Measurements from ENCODE around the gene PRODH2. TPM values are rescaled to one million over a fixed set of nuclear protein-coding genes. Genes with fewer than 3 reads are reported as not detected.
"Not testable (repeated sequence)": the region's sequence is repeated elsewhere in the genome, so short reads cannot be mapped to it uniquely, and the experiment has no call there.

Gene PRODH2
- total RNA-seq, 2 experiments from 2014 or later = not detected

- Mint-ChIP-seq H3K4me3 (peak within 1 kb of the TSS; percentile 95), H3K27me3 (no peaks in the 10 kb centered on the region), H3K9me3 (no peaks in the 10 kb centered on the region), H3K27ac (peak within 1 kb of the TSS; percentile 88), H3K4me1 (peaks cover 22% of the 10 kb centered on the region), H3K36me3 (peaks cover 1% of the 10 kb centered on the region)
- DNase-seq = peak; percentile 99
- POLR2A ChIA-PET = interaction anchor here (0.7 to 1.2 kb wide), 2 partner anchors 13 to 278 kb away, joined by 3 read pairs; partner anchors contain the start of gene THAP8
- ATAC-seq (ENCODE audit: low read depth) = peak; percentile 92
Observed at GRCh38 chr19:35775298-35776101, 37.1 kb downstream of the PRODH2 start, which contains the start of gene ARHGAP33. ARHGAP33 (plus strand) TSS chr19:35775564; CDS start chr19:35775659, 95 bp downstream.

GRCh38 chr19:35775046-35775297 lies 37.7 kb downstream of the PRODH2 start:
- Mint-ChIP-seq H3K27me3 (no peaks in the 10 kb centered on the region), H3K36me3 (peaks cover 1% of the 10 kb centered on the region), H3K27ac (no peak overlapping the region), H3K4me3 (peak overlapping the region; percentile 74), H3K9me3 (no peaks in the 10 kb centered on the region), H3K4me1 (peaks cover 22% of the 10 kb centered on the region)
- DNase-seq (no peak), ATAC-seq (ENCODE audit: low read depth) (no peak)
- POLR2A ChIA-PET = interaction anchor here (0.7 kb wide), 2 partner anchors 13 to 502 kb away, joined by 3 to 4 read pairs; no protein-coding TSS in a partner anchor

- H3K36me3 Mint-ChIP-seq = peaks cover 1% of the 10 kb centered on the region
- DNase-seq = no peak
- no peak for ATAC-seq (ENCODE audit: low read depth)
Observed at GRCh38 chr19:35774274-35775045, 38.2 kb downstream of the PRODH2 start.

GRCh38 chr19:35773020-35773806 lies 39.4 kb downstream of the PRODH2 start:
- no peak for ATAC-seq (ENCODE audit: low read depth)

More at GRCh38 chr19:35774274-35775045, 38.2 kb downstream of the PRODH2 start:
- Mint-ChIP-seq H3K4me1 (peaks cover 22% of the 10 kb centered on the region), H3K27me3 (no peaks in the 10 kb centered on the region), H3K9me3 (no peaks in the 10 kb centered on the region), H3K27ac (no peak overlapping the region), H3K4me3 (peak overlapping the region; percentile 74)
- POLR2A ChIA-PET = interaction anchor here (0.7 to 1.2 kb wide), 4 partner anchors 12 to 502 kb away, joined by 3 to 4 read pairs (median 4); no protein-coding TSS in a partner anchor

GRCh38 chr19:35772362-35772761 lies 40.3 kb downstream of the PRODH2 start:
- peaks cover 20% of the 10 kb centered on the region for H3K4me1 Mint-ChIP-seq
- H3K27me3 Mint-ChIP-seq; H3K36me3 Mint-ChIP-seq; H3K9me3 Mint-ChIP-seq; H3K27ac Mint-ChIP-seq; H3K4me3 Mint-ChIP-seq; ATAC-seq (ENCODE audit: low read depth); DNase-seq; POLR2A ChIA-PET: not testable (repeated sequence)

More at GRCh38 chr19:35773020-35773806, 39.4 kb downstream of the PRODH2 start:
- no peak for DNase-seq
- H3K4me1 Mint-ChIP-seq = peaks cover 20% of the 10 kb centered on the region
- no peak overlapping the region for H3K4me3 Mint-ChIP-seq
- H3K27me3 Mint-ChIP-seq = no peaks in the 10 kb centered on the region
- POLR2A ChIA-PET = interaction anchor here (1.2 kb wide), 1 partner anchor 130 kb away, joined by 4 read pairs; no protein-coding TSS in a partner anchor
- peaks cover 7% of the 10 kb centered on the region for H3K36me3 Mint-ChIP-seq
- no peaks in the 10 kb centered on the region for H3K9me3 Mint-ChIP-seq
- H3K27ac Mint-ChIP-seq = no peak overlapping the region

GRCh38 chr19:35768082-35768421 lies 44.6 kb downstream of the PRODH2 start:
- no peaks in the 10 kb centered on the region for H3K9me3 Mint-ChIP-seq
- POLR2A ChIA-PET = interaction anchor here (1.1 to 2.6 kb wide), 2 partner anchors 20 to 23 kb away, joined by 4 to 5 read pairs; partner anchors contain the start of genes LIN37, PSENEN and U2AF1L4
- peaks cover 9% of the 10 kb centered on the region for H3K36me3 Mint-ChIP-seq
- peaks cover 3% of the 10 kb centered on the region for H3K4me1 Mint-ChIP-seq
- no peak for ATAC-seq (ENCODE audit: low read depth)
- H3K27ac Mint-ChIP-seq = no peak overlapping the region
- H3K27me3 Mint-ChIP-seq = no peaks in the 10 kb centered on the region
- H3K4me3 Mint-ChIP-seq = no peak overlapping the region
- no peak for DNase-seq

GRCh38 chr19:35767288-35768081 lies 45.2 kb downstream of the PRODH2 start:
- POLR2A ChIA-PET = interaction anchor here (1.1 to 2.6 kb wide), 3 partner anchors 10 to 22 kb away, joined by 4 to 5 read pairs (median 5); partner anchors contain the start of genes HSPB6, LIN37, PSENEN and U2AF1L4
- ATAC-seq (ENCODE audit: low read depth) = no peak
- Mint-ChIP-seq H3K4me3 (no peak overlapping the region), H3K27ac (no peak overlapping the region), H3K9me3 (no peaks in the 10 kb centered on the region), H3K36me3 (peaks cover 9% of the 10 kb centered on the region), H3K27me3 (no peaks in the 10 kb centered on the region), H3K4me1 (peaks cover 3% of the 10 kb centered on the region)
- DNase-seq = no peak

GRCh38 chr19:35766571-35767104 lies 46.0 kb downstream of the PRODH2 start:
- ATAC-seq (ENCODE audit: low read depth) (peak; percentile 26), DNase-seq (no peak)
- POLR2A ChIA-PET = interaction anchor here (1.1 to 2.6 kb wide), 2 partner anchors 9 to 19 kb away, joined by 5 read pairs; partner anchors contain the start of genes HSPB6 and LIN37
- Mint-ChIP-seq H3K9me3 (no peaks in the 10 kb centered on the region), H3K27ac (no peak overlapping the region), H3K27me3 (no peaks in the 10 kb centered on the region), H3K4me3 (no peak overlapping the region), H3K36me3 (peaks cover 15% of the 10 kb centered on the region), H3K4me1 (peaks cover 6% of the 10 kb centered on the region)

- POLR2A ChIA-PET = interaction anchor here (0.7 kb wide), 1 partner anchor 21 kb away, joined by 4 read pairs; no protein-coding TSS in a partner anchor
- no peak overlapping the region for H3K4me3 Mint-ChIP-seq
- ATAC-seq (ENCODE audit: low read depth) = no peak
- DNase-seq = no peak
- no peaks in the 10 kb centered on the region for H3K9me3 Mint-ChIP-seq
- peaks cover 6% of the 10 kb centered on the region for H3K4me1 Mint-ChIP-seq
- no peak overlapping the region for H3K27ac Mint-ChIP-seq
- no peaks in the 10 kb centered on the region for H3K27me3 Mint-ChIP-seq
- peaks cover 19% of the 10 kb centered on the region for H3K36me3 Mint-ChIP-seq
Observed at GRCh38 chr19:35764432-35765315, 48.0 kb downstream of the PRODH2 start.

GRCh38 chr19:35760711-35761349 lies 51.8 kb downstream of the PRODH2 start:
- POLR2A ChIA-PET = interaction anchor here (1.9 kb wide), 1 partner anchor 12 kb away, joined by 6 read pairs; the partner anchor contains the start of gene LIN37
- H3K9me3 Mint-ChIP-seq = no peaks in the 10 kb centered on the region
- no peak overlapping the region for H3K27ac Mint-ChIP-seq
- no peak overlapping the region for H3K4me3 Mint-ChIP-seq
- H3K4me1 Mint-ChIP-seq = peaks cover 24% of the 10 kb centered on the region
- H3K36me3 Mint-ChIP-seq = peaks cover 23% of the 10 kb centered on the region
- DNase-seq (no peak), ATAC-seq (ENCODE audit: low read depth) (no peak)
- H3K27me3 Mint-ChIP-seq = no peaks in the 10 kb centered on the region

GRCh38 chr19:35759697-35760096 lies 52.9 kb downstream of the PRODH2 start:
- H3K36me3 Mint-ChIP-seq = peaks cover 25% of the 10 kb centered on the region
- H3K27ac Mint-ChIP-seq = no peak overlapping the region
- POLR2A ChIA-PET = interaction anchor here (0.9 to 1.9 kb wide), 3 partner anchors 11 to 19 kb away, joined by 4 to 6 read pairs (median 4); partner anchors contain the start of genes LIN37, PSENEN and U2AF1L4

More at GRCh38 chr19:35759697-35760096, 52.9 kb downstream of the PRODH2 start:
- Mint-ChIP-seq H3K4me1 (peaks cover 23% of the 10 kb centered on the region), H3K9me3 (no peaks in the 10 kb centered on the region), H3K27me3 (peaks cover 3% of the 10 kb centered on the region), H3K4me3 (peak overlapping the region; percentile 90)
- no peak for ATAC-seq (ENCODE audit: low read depth)
- DNase-seq = no peak

Measured in activated naive CD8-positive, alpha-beta T cell treated with anti-CD3 and anti-CD28 coated beads, Interleukin-2, amount 10 ng/mL, durations not matched to agents 7 days and 5 days (primary cell).